RWPE2 (cell line): ENCODE results near the gene CEACAM3.
"Not testable (repeated sequence)": the region's sequence is repeated elsewhere in the genome, so short reads cannot be mapped to it uniquely, and the experiment has no call there.

Experiments
- ATAC-seq: fragments of 200-7000 bp; cut with Tn5 transposase; 3 replicates; pipeline ENCODE4 v1.9.1; 2021; ENCODE audit warnings: low read depth
- DNase-seq: peaks from one replicate; pipeline ENCODE4 v3.0.0-alpha.2; 2020; ENCODE audit warnings: low spot score
- H3K27ac ChIP-seq: fragments of 450-650 bp; 2 replicates; pipeline ENCODE4 v1.5.1; 2017; ENCODE audit warnings: mild to moderate bottlenecking; ENCODE audit not compliant: poor library complexity, severe bottlenecking
- H3K27me3 ChIP-seq: fragments of 250-450 bp; sonication (Bioruptor Pico); 2 replicates; pipeline ENCODE4 v1.5.1; 2021; ENCODE audit warnings: mild to moderate bottlenecking, moderate library complexity; ENCODE audit not compliant: insufficient read depth, poor library complexity, severe bottlenecking
- H3K36me3 ChIP-seq: fragments of 250-450 bp; sonication (Bioruptor Pico); 2 replicates; pipeline ENCODE4 v1.5.1; 2020; ENCODE audit warnings: low read depth, mild to moderate bottlenecking, moderate library complexity
- H3K4me1 ChIP-seq: fragments of 250-450 bp; sonication (Bioruptor Pico); 2 replicates; pipeline ENCODE4 v1.5.1; 2021; ENCODE audit warnings: mild to moderate bottlenecking, moderate library complexity; ENCODE audit not compliant: insufficient read depth, poor library complexity, severe bottlenecking
- H3K4me3 ChIP-seq: fragments of 250-450 bp; sonication (Bioruptor Pico); 2 replicates; pipeline ENCODE4 v1.5.1; 2021; ENCODE audit warnings: mild to moderate bottlenecking, moderate library complexity; ENCODE audit not compliant: severe bottlenecking
- H3K9me3 ChIP-seq: fragments of 250-450 bp; sonication (Bioruptor Pico); 2 replicates; pipeline ENCODE4 v1.5.1; 2021; ENCODE audit warnings: mild to moderate bottlenecking, moderate library complexity; ENCODE audit not compliant: severe bottlenecking
- TF ChIP-seq, protein P1 (sequence below): fragments of 450-650 bp; IDR thresholded peaks from one replicate; pipeline ENCODE4 v1.5.1; 2017; ENCODE audit warnings: mild to moderate bottlenecking, moderate library complexity; ENCODE audit not compliant: poor library complexity, severe bottlenecking

Gene CEACAM3

DNA sequence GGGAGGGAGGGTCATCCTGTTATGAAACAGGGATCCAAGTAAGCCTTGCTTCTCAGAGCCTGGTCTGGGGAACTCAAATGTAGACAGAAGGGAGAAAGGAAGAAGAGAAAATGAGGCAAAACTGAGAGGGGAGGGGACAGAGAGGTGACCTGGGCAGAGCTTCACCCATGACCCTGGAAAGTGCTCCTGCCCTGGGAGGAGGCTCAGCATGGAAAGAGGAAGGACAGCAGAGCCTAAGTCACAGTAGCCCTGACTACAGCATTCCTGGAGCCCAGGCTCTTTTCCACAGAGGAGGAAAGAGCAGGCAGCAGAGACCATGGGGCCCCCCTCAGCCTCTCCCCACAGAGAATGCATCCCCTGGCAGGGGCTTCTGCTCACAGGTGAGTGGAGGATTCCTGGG lies at the start of gene CEACAM3:
Gene CEACAM3, plus strand, starts transcription at position 226 of the 400 bp plus-strand sequence. Its CDS starts 91 bp downstream, at position 317.
- no peak within 1 kb of the TSS for H3K27ac ChIP-seq
- H3K4me1 ChIP-seq, result peaks cover 12% of the 10 kb centered on the region
- peaks cover 8% of the 10 kb centered on the region for H3K27me3 ChIP-seq

GRCh38 chr19:41746593-41747227 lies 49.7 kb upstream of the CEACAM3 start:
- Histone ChIP-seq H3K27ac (no peak overlapping the region), H3K36me3 (no peaks in the 10 kb centered on the region), H3K4me1 (no peaks in the 10 kb centered on the region), H3K4me3 (no peak overlapping the region), H3K9me3 (no peaks in the 10 kb centered on the region), H3K27me3 (peaks cover 38% of the 10 kb centered on the region)
- TF ChIP-seq, protein P1, sequence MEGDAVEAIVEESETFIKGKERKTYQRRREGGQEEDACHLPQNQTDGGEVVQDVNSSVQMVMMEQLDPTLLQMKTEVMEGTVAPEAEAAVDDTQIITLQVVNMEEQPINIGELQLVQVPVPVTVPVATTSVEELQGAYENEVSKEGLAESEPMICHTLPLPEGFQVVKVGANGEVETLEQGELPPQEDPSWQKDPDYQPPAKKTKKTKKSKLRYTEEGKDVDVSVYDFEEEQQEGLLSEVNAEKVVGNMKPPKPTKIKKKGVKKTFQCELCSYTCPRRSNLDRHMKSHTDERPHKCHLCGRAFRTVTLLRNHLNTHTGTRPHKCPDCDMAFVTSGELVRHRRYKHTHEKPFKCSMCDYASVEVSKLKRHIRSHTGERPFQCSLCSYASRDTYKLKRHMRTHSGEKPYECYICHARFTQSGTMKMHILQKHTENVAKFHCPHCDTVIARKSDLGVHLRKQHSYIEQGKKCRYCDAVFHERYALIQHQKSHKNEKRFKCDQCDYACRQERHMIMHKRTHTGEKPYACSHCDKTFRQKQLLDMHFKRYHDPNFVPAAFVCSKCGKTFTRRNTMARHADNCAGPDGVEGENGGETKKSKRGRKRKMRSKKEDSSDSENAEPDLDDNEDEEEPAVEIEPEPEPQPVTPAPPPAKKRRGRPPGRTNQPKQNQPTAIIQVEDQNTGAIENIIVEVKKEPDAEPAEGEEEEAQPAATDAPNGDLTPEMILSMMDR, result peak; percentile 64
- ATAC-seq (peak; percentile 83), DNase-seq (no peak)

More for the DNA sequence above, at the start of gene CEACAM3:
- ATAC-seq, result no peak
- no peak within 1 kb of the TSS for H3K4me3 ChIP-seq
- TF ChIP-seq, protein P1, result no peak
- no peaks in the 10 kb centered on the region for H3K36me3 ChIP-seq
- no peaks in the 10 kb centered on the region for H3K9me3 ChIP-seq
- DNase-seq, result no peak

DNA sequence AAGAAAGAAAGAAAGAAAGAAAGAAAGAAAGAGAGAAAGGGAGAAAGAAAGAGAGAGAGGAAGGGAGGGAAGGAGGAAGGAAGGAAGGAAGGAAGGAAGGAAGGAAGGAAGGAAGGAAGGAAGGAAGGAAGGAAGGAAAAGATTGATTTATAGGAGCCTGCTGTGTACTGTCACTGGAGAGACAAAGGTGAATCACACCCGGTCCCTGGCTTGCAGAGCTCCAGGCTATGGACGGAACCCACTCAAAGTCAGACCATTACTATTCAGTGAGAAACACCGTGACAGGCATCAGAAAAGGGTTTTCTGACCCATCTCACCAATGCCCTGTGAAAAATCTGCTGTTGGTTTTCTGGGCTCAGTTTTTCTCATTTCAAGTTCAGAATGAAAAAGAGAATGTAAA lies 48.4 kb upstream of the CEACAM3 start:
- ATAC-seq (no peak), DNase-seq (no peak)
- Histone ChIP-seq H3K27ac (no peak overlapping the region), H3K4me1 (no peaks in the 10 kb centered on the region), H3K9me3 (no peaks in the 10 kb centered on the region), H3K36me3 (no peaks in the 10 kb centered on the region), H3K27me3 (peaks cover 43% of the 10 kb centered on the region), H3K4me3 (no peak overlapping the region)
- TF ChIP-seq, protein P1, result no peak

GRCh38 chr19:41750248-41751134 lies 45.9 kb upstream of the CEACAM3 start:
- peaks cover 43% of the 10 kb centered on the region for H3K27me3 ChIP-seq
- not testable (repeated sequence) for H3K9me3 ChIP-seq

DNA sequence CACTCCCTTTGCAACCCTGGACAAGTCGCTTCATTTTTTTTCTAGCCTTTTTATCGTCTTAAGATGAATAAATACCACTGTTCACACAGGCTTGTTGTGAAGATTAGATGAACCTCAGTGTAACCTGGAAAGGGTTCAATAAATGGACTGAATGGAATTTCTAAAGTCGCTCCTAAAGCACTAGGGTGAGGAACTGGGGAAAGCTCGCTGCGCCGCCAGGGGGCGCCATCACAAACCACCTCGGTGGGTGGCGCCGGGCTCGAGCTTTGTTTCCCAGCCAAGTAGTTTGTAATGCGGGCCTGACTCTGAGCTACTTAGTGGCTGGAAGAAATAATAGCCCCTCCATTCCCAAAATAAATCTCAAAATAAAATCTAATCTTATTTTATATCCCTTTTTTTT lies 43.2 kb upstream of the CEACAM3 start:
- H3K9me3 ChIP-seq, result no peaks in the 10 kb centered on the region
- no peak overlapping the region for H3K4me3 ChIP-seq
- no peak overlapping the region for H3K27ac ChIP-seq
- ATAC-seq (peak; percentile 40; the same call in 1 of the 3 replicates), DNase-seq (no peak)
- peaks cover 25% of the 10 kb centered on the region for H3K27me3 ChIP-seq
- TF ChIP-seq, protein P1, result peak; percentile 75
- H3K4me1 ChIP-seq, result no peaks in the 10 kb centered on the region
- no peaks in the 10 kb centered on the region for H3K36me3 ChIP-seq

More at GRCh38 chr19:41750248-41751134, 45.9 kb upstream of the CEACAM3 start:
- not testable (repeated sequence) for H3K4me3 ChIP-seq, DNase-seq, ATAC-seq, H3K27ac ChIP-seq, H3K36me3 ChIP-seq, H3K4me1 ChIP-seq
